HG03103 (cell line): Measurements from ENCODE around the gene COPA.
"Not testable (repeated sequence)": the region's sequence is repeated elsewhere in the genome, so short reads cannot be mapped to it uniquely, and the experiment has no call there.

ENCODE experiments used
- ATAC-seq: cut with Tn5 transposase; IDR thresholded peaks from one replicate; pipeline ENCODE4 v1.9.1; 2021; ENCODE audit warnings: low read depth; ENCODE audit not compliant: unreplicated experiment

The COPA gene

GRCh38 chr1:160338580-160338979 lies 4.5 kb downstream of the COPA start:
- ATAC-seq: no peak

- no peak for ATAC-seq
These were observed 10.5 kb downstream of the COPA start for GRCh38 chr1:160332516-160332915.

- no peak for ATAC-seq
These were observed 12.9 kb downstream of the COPA start for GRCh38 chr1:160330119-160330518.

GRCh38 chr1:160328184-160328583 lies 14.9 kb downstream of the COPA start:
- ATAC-seq: no peak

- no peak for ATAC-seq
These were observed 16.6 kb downstream of the COPA start for GRCh38 chr1:160326418-160326817.

GRCh38 chr1:160325252-160325651 lies 17.8 kb downstream of the COPA start:
- no peak for ATAC-seq

GRCh38 chr1:160322831-160323230 lies 20.2 kb downstream of the COPA start:
- ATAC-seq: no peak

- ATAC-seq: no peak
These were observed 27.7 kb downstream of the COPA start for GRCh38 chr1:160315359-160315758.

GRCh38 chr1:160309571-160309970 lies 33.5 kb downstream of the COPA start:
- no peak for ATAC-seq

GRCh38 chr1:160309185-160309557 lies 33.9 kb downstream of the COPA start:
- no peak for ATAC-seq

GRCh38 chr1:160308451-160309184 lies 34.4 kb downstream of the COPA start:
- no peak for ATAC-seq

- no peak for ATAC-seq
These were observed 35.8 kb downstream of the COPA start for GRCh38 chr1:160307118-160307791.

- no peak for ATAC-seq
These were observed 42.9 kb downstream of the COPA start for GRCh38 chr1:160300173-160300572.

GRCh38 chr1:160296036-160296435 lies 47.0 kb downstream of the COPA start:
- ATAC-seq: no peak

- ATAC-seq: no peak
These were observed 49.8 kb downstream of the COPA start for GRCh38 chr1:160293020-160293968.

GRCh38 chr1:160291248-160292220 lies 51.5 kb downstream of the COPA start:
- ATAC-seq: no peak

- ATAC-seq: not testable (repeated sequence)
These were observed 55.3 kb downstream of the COPA start for GRCh38 chr1:160287769-160288168.

GRCh38 chr1:160285506-160285905 lies 57.5 kb downstream of the COPA start:
- no peak for ATAC-seq

- peak; percentile 96 for ATAC-seq
These were observed 58.2 kb downstream of the COPA start, which contains the start of gene PEX19 for GRCh38 chr1:160284782-160285344. Gene PEX19, minus strand, starts transcription at chr1:160285133. Its CDS starts 9 bp downstream, at chr1:160285124.
